Astrocyte of the cerebellum (primary cell): ENCODE data around the gene NDOR1.

Experiments used
- DNase-seq: peaks from one replicate; pipeline ENCODE4 v3.0.0-alpha.2; 2011; ENCODE audit warnings: low read depth
- H3K4me3 ChIP-seq: 2 replicates; pipeline ENCODE4 v1.5.1; 2011; ENCODE audit warnings: mild to moderate bottlenecking, low read depth, low read length, moderate library complexity
- CTCF ChIP-seq: IDR thresholded peaks from 2 replicates; pipeline ENCODE4 v1.5.1; 2012; ENCODE audit warnings: low read length, low read depth, moderate library complexity, mild to moderate bottlenecking; ENCODE audit errors: missing control alignments
- in situ Hi-C: cut with HindIII; loops from 2 replicates; pipeline ENCODE4 v1.10.0; 2017; ENCODE audit warnings: low sequenced_read_pairs

NDOR1 gene

GRCh38 chr9:137178201-137178938, 27.1 kb upstream of the NDOR1 start:
- H3K4me3 ChIP-seq, result no peak overlapping the region
- DNase-seq, result no peak
- in situ Hi-C loops, result no loop called here
- no peak for TF ChIP-seq CTCF

GRCh38 chr9:137178939-137179630, 26.4 kb upstream of the NDOR1 start:
- H3K4me3 ChIP-seq, result no peak overlapping the region
- in situ Hi-C loops, result no loop called here
- no peak for TF ChIP-seq CTCF

GRCh38 chr9:137179761-137180160, 25.7 kb upstream of the NDOR1 start:
- no peak overlapping the region for H3K4me3 ChIP-seq

More at GRCh38 chr9:137178939-137179630, 26.4 kb upstream of the NDOR1 start:
- DNase-seq, result no peak

GRCh38 chr9:137180491-137180890, 25.0 kb upstream of the NDOR1 start:
- no peak for TF ChIP-seq CTCF
- no peak overlapping the region for H3K4me3 ChIP-seq
- in situ Hi-C loops, result no loop called here
- DNase-seq, result no peak

More at GRCh38 chr9:137179761-137180160, 25.7 kb upstream of the NDOR1 start:
- in situ Hi-C loops, result no loop called here
- no peak for DNase-seq
- TF ChIP-seq CTCF, result no peak

- in situ Hi-C loops, result no loop called here
Observed at GRCh38 chr9:137181680-137182079, 23.8 kb upstream of the NDOR1 start.

GRCh38 chr9:137182836-137183235, 22.7 kb upstream of the NDOR1 start:
- no peak for DNase-seq
- in situ Hi-C loops, result no loop called here
- no peak overlapping the region for H3K4me3 ChIP-seq
- no peak for TF ChIP-seq CTCF

More at GRCh38 chr9:137181680-137182079, 23.8 kb upstream of the NDOR1 start:
- H3K4me3 ChIP-seq, result no peak overlapping the region
- DNase-seq, result no peak
- TF ChIP-seq CTCF, result no peak
